Measurements from ENCODE around the gene LAMA1.
A peak's percentile ranks its signal among the peaks of the same experiment; 100 is the strongest.

The LAMA1 gene

GRCh38 chr18:7104649-7105048 is 12.9 kb downstream of the LAMA1 start:
- DNase-seq: no peak

DNA sequence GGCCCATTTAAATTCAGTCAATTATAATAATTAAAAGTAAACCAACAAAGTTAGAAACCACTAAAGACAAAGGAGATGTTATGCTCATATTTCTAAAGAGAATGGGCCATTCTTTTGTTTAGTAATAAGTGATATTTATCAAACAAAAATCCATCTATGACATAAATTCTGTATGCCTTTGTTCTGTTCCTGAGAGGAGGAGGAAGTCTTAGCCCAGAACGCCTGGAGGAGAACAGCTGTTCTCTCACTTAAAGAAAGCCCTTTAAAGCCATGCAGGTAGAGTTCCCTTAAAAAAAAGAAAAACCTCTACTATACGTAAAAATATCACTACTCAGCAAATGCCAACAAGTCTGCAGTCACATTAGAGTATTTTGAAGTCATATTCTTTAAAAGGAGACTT is 15.5 kb downstream of the LAMA1 start:
- DNase-seq: no peak

DNA sequence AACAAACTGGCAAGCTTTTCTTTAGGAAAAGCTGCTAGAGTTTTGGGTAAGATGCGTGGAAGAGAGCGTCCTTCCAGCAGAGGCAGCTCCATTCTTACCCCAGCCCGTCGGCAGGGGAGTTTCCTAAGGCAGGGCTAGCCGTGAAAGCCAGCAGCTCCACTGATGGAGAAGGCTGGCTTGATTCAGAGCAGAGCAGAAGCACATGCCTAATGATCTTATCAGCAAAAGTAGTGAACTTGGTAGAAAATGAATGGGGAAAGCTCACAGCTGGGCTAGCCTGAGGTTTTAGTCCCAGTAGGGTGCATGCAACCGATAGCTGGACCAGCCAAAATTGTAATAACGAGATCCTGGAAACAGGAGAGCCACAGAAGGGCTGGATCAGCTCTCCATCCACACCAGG is 20.8 kb downstream of the LAMA1 start:
- DNase-seq: no peak

GRCh38 chr18:7094427-7094826 is 23.2 kb downstream of the LAMA1 start:
- no peak for DNase-seq

- DNase-seq: no peak
Observed at GRCh38 chr18:7090771-7091170, 26.8 kb downstream of the LAMA1 start.

- no peak for DNase-seq
Observed at GRCh38 chr18:7089369-7089768, 28.2 kb downstream of the LAMA1 start.

GRCh38 chr18:7084080-7085065 is 33.2 kb downstream of the LAMA1 start:
- DNase-seq: no peak

DNA sequence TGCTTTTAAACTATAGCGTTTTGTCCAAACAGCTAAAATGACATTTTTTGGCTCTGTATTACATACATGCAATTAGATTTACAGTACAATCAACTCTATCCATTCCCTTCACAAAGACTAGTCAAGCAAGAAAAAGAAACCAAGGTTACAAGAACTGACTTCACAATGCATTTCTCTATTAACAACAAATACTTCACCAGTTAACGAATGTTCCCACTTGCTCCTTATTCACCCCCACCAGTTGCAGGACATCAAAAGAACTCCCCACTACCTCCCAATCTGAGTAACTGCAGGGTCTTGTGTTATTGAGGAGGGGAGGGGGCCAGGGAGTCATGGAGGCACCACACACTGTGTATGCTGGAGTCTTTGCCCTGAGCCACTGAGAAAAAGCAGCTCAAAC is 34.9 kb downstream of the LAMA1 start:
- no peak for DNase-seq

DNA sequence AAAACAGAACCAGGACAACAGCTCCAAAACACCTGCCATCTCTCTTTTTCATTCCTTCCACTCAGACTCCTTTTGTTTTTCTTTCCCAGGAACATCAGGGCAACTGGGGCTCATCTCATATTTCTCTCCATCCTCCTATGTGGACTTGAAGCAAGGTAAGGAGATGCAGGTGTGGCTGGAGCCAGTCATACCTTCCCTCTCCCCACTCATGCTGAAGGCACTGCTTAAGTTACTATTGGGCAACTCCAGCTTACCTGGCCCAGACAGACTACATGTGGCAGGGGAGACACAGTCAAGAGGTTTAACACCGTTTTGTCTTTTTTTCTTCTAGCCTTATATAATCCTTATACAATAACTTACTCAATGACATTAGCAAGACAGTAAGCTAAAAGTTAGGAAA is 38.4 kb downstream of the LAMA1 start:
- no peak for DNase-seq

GRCh38 chr18:7072593-7072992 is 45.0 kb downstream of the LAMA1 start:
- no peak for DNase-seq

DNA sequence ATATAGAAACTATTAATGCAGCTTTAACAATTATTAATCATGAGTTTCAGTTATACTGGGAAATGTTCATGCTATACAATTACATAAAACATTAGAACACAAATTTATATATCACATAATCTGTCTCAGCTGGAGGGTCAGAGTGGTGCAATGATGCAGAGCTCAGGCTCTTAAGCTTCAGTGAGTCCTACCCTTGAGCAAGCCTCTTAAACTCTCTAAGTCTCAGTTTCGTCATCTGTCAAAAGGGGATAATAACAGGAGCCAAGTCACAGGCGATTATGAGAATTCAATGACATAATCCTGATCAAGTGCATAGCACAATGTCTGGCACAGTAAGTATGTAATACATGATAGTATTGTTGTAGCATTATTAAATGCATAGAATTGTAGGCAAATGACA is 46.0 kb downstream of the LAMA1 start:
- no peak for DNase-seq

- no peak for DNase-seq
Observed at GRCh38 chr18:7070466-7070865, 47.1 kb downstream of the LAMA1 start.

GRCh38 chr18:7068871-7069590 is 48.6 kb downstream of the LAMA1 start:
- no peak for DNase-seq

DNA sequence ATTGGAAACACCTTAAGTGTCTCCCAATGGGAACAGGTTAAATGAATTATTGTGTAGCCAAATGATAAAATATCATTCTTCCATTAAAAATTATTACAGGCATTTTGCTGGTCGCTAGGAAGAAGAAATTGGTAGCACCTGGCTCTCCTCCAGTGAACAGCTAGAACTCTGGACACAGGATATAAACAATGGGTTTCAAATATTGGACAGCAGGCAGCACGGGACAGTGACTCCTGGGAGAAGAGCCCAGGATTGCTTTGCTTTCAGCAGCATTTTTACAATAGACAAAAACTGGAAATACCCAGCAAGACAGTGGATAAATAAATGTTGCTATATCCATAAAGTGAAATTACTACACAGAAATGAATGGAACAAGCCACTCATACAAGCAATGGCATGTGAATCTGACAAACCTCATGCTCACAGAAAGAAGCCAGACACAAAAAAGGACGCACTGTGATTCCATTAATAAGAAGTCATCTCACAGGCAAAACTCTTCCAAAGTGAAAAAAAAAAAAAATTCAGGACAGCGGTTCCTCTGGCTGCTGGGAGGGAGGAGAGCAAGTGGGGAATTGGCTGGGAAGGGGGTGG is 50.5 kb downstream of the LAMA1 start:
- no peak for DNase-seq

GRCh38 chr18:7065736-7066135 is 51.9 kb downstream of the LAMA1 start:
- DNase-seq: no peak

GRCh38 chr18:7064346-7064745 is 53.3 kb downstream of the LAMA1 start:
- DNase-seq: no peak

DNA sequence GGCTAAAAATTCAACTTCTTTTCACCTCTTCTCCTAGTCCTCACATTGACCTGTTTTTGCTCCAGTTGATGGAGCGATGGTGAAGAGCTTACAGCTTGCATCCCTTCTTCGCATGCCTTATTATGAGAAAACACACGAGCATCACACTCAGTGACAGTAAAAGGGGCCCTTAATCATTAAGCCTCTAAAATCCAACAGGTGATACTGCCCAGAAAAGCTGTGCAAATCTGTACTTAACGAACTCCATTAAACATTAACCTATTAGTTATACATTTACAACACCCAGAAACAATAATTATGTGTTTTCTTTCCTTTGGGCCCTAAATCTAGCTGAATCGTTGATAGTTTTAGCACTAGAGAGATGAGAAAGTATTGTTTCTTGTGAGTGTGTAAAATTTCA is 54.8 kb downstream of the LAMA1 start:
- DNase-seq: no peak

DNA sequence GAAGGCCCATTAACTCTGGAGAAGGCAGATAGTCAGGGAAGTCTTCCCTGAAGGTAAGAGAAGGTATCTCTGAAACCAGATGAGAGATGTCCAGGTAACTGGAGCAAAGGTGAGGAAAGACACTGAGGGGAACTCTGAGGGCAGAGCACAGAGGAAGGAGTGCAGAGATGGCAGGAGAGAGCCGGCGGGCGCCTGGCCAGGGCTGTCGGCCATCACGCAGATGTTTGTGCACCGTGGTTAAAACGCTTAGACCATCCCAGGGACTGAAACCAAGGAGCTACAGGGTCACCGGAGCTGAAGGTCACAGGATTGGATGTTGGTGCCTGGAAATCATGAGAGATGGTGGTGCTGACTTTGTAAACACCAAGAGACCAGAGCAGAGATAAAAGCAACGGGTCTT is 55.4 kb downstream of the LAMA1 start:
- DNase-seq: no peak

DNA sequence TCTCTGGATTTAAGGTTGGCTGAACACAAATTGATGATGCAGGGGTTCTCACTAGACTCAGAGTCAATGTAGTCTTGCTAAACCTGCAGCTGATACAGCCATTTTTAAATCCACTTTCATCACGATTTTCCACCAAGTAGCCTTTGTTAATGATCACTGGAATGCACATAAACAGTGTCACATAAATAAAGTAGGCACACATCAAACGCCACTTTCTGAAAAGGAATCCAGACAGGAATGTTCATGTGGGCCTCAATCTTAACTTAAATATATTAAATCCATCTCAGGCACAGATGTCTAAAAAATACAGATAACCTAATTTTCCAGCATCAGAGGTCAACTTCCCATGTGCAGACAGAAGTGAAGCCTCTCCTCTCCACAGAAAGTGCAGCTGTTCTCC is 58.3 kb downstream of the LAMA1 start:
- no peak for DNase-seq

DNA sequence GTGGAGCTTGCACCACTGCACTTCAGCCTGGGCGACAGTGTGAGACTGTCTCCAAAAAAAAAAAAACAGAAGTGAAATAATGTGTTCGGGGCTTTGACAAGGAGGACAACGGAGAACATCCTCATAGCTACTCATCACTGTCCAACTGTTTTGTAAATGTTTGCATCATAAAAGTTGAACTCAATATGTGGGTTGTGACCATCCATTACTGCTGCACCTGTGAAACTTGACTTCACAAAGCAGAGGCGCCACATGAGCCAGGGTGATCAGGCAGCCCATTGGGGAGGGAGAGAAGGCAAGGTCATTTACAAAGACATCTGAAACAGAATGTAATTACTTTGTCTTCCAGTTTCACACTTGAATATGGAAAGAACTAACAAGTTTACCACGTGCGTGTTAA is 61.6 kb downstream of the LAMA1 start:
- no peak for DNase-seq

DNA sequence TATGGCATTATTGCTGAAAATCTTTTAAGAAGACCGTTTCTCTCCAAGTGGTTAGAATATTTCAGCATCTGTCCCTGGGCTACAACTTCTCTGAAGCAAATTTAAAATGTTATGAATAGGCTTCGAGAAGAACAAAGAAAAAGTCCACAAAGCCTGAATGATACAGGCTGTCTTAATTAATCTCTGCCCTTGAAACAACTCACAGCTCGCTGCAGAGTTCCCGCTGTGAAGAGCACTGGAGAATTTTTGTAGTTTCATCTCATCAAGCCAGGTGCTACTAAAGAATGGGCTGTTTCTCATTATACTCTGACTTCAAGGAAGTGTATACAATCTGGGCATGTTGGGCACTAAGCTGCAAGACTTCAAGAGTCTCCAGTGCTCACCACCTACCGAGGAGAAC is 67.6 kb downstream of the LAMA1 start:
- no peak for DNase-seq

- no peak for DNase-seq
Observed at GRCh38 chr18:7048081-7048480, 69.5 kb downstream of the LAMA1 start.

DNA sequence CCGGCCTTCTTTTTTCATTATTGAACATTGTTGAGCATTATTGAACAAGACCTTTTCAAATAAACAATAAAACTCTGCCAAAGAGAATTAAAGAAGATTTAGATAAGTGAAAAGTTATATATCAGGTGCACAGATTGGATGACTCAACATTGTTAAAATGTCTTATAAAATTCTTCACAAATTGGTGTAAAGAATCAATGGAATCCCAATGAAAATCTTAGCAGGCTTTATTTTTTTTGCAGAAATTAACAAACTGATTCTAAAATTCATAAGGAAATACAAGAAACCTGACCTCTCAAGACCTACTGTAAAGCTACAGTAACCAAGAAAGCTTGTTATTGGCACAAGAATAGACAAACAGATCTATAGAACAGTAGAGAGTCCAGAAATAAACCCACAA is 70.3 kb downstream of the LAMA1 start:
- DNase-seq: no peak

- DNase-seq: peak; percentile 79
Observed at GRCh38 chr18:7038330-7038851, 79.2 kb downstream of the LAMA1 start.

Data from GOT3 (cell line).